Neural cell (in vitro differentiated cells): ENCODE data around the gene UNK.

Source experiments
- EP300 ChIP-seq: fragments of 450-650 bp; conservative IDR thresholded peaks from 2 replicates; pipeline ENCODE4 v1.6.1; 2014; ENCODE audit warnings: antibody characterized with exemption, mild to moderate bottlenecking, moderate library complexity; ENCODE audit not compliant: poor library complexity, severe bottlenecking
- MXI1 ChIP-seq: fragments of 450-650 bp; conservative IDR thresholded peaks from 2 replicates; pipeline ENCODE4 v1.6.1; 2014; ENCODE audit warnings: antibody characterized with exemption, mild to moderate bottlenecking; ENCODE audit not compliant: poor library complexity, severe bottlenecking
- POLR2AphosphoS5 ChIP-seq: IDR thresholded peaks from 2 replicates; pipeline ENCODE4 v1.6.1; 2012
- RAD21 ChIP-seq: fragments of 450-650 bp; conservative IDR thresholded peaks from 2 replicates; pipeline ENCODE4 v1.6.1; 2014; ENCODE audit warnings: antibody characterized with exemption, mild to moderate bottlenecking, moderate library complexity
- REST ChIP-seq: IDR thresholded peaks from 2 replicates; pipeline ENCODE4 v1.6.1; 2012; ENCODE audit warnings: borderline replicate concordance
- SMC3 ChIP-seq: fragments of 450-650 bp; conservative IDR thresholded peaks from 2 replicates; pipeline ENCODE4 v1.6.1; 2014; ENCODE audit warnings: antibody characterized with exemption, mild to moderate bottlenecking, moderate library complexity; ENCODE audit not compliant: poor library complexity
- TF ChIP-seq, protein P1 (sequence below): fragments of 450-650 bp; IDR thresholded peaks from 2 replicates; pipeline ENCODE4 v1.5.1; 2014; ENCODE audit warnings: antibody characterized with exemption, mild to moderate bottlenecking, moderate library complexity; ENCODE audit not compliant: poor library complexity, severe bottlenecking

DNA sequence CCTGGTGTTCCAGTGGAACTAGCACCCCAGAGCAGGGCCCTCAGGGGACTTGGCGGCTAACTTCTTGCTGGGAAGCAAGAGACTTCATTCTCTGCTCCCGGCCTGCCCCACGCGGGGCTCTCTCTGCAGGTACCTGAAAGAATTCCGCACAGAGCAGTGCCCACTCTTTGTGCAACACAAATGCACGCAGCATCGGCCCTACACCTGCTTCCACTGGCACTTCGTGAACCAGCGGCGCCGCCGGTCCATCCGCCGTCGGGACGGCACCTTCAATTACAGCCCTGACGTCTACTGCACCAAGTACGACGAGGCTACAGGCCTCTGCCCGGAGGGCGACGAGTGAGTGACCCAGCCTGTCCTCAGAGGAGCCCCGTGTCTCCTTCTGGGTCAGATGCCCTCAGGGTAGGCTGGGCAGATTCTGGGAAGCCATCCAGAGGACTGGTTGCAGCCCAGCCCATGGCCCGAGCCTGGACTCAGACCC, 25.1 kb downstream of the UNK start:
- TF ChIP-seq, protein P1, sequence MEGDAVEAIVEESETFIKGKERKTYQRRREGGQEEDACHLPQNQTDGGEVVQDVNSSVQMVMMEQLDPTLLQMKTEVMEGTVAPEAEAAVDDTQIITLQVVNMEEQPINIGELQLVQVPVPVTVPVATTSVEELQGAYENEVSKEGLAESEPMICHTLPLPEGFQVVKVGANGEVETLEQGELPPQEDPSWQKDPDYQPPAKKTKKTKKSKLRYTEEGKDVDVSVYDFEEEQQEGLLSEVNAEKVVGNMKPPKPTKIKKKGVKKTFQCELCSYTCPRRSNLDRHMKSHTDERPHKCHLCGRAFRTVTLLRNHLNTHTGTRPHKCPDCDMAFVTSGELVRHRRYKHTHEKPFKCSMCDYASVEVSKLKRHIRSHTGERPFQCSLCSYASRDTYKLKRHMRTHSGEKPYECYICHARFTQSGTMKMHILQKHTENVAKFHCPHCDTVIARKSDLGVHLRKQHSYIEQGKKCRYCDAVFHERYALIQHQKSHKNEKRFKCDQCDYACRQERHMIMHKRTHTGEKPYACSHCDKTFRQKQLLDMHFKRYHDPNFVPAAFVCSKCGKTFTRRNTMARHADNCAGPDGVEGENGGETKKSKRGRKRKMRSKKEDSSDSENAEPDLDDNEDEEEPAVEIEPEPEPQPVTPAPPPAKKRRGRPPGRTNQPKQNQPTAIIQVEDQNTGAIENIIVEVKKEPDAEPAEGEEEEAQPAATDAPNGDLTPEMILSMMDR: no peak
- TF ChIP-seq EP300 (no peak), POLR2AphosphoS5 (no peak), RAD21 (no peak), MXI1 (no peak), REST (no peak), SMC3 (no peak)
